Stimulated activated naive CD8-positive, alpha-beta T cell treated with anti-CD3 and anti-CD28 coated beads, Interleukin-15, Interleukin-2, amounts not matched to agents 100 U/mL and 50 U/mL, for 24 hours (primary cell): Measurements from ENCODE around the gene LGALS3.

ENCODE experiments used
- ATAC-seq: fragments of 150-1000 bp; cut with Tn5 transposase; one replicate; pipeline ENCODE4 v1.10.0; 2021
- DNase-seq: peaks from one replicate; pipeline ENCODE4 v3.0.0; 2021

LGALS3 gene

GRCh38 chr14:55131370-55132137 lies 2.5 kb downstream of the LGALS3 start:
- no peak for DNase-seq
- no peak for ATAC-seq

GRCh38 chr14:55133416-55133815 lies 4.4 kb downstream of the LGALS3 start:
- ATAC-seq = no peak
- DNase-seq = no peak

- DNase-seq = no peak
- ATAC-seq = no peak
Measured at GRCh38 chr14:55136241-55136640, 7.2 kb downstream of the LGALS3 start.

GRCh38 chr14:55136885-55137786 lies 8.1 kb downstream of the LGALS3 start:
- ATAC-seq = no peak

GRCh38 chr14:55138091-55138490 lies 9.0 kb downstream of the LGALS3 start:
- no peak for ATAC-seq
- DNase-seq = no peak

More at GRCh38 chr14:55136885-55137786, 8.1 kb downstream of the LGALS3 start:
- DNase-seq = no peak

- ATAC-seq (no peak), DNase-seq (no peak)
Measured at GRCh38 chr14:55139141-55139540, 10.1 kb downstream of the LGALS3 start.

- no peak for ATAC-seq
- DNase-seq = no peak
Measured at GRCh38 chr14:55139696-55140509, 10.9 kb downstream of the LGALS3 start.

- no peak for DNase-seq
Measured at GRCh38 chr14:55141825-55142224, 12.8 kb downstream of the LGALS3 start.

GRCh38 chr14:55142466-55142865 lies 13.4 kb downstream of the LGALS3 start:
- ATAC-seq (no peak), DNase-seq (no peak)

More at GRCh38 chr14:55141825-55142224, 12.8 kb downstream of the LGALS3 start:
- ATAC-seq = no peak

GRCh38 chr14:55146425-55146824 lies 17.4 kb downstream of the LGALS3 start:
- ATAC-seq (no peak), DNase-seq (no peak)

- ATAC-seq (no peak), DNase-seq (no peak)
Measured at GRCh38 chr14:55151601-55152000, 22.5 kb downstream of the LGALS3 start.

- DNase-seq = no peak
- ATAC-seq = no peak
Measured at GRCh38 chr14:55152052-55152753, 23.2 kb downstream of the LGALS3 start.

- ATAC-seq = no peak
- DNase-seq = no peak
Measured at GRCh38 chr14:55153951-55154350, 24.9 kb downstream of the LGALS3 start.

- peak; percentile 9 for ATAC-seq
- DNase-seq = no peak
Measured at GRCh38 chr14:55157080-55157479, 28.0 kb downstream of the LGALS3 start.

GRCh38 chr14:55158412-55158811 lies 29.4 kb downstream of the LGALS3 start:
- ATAC-seq (no peak), DNase-seq (no peak)

GRCh38 chr14:55160989-55161388 lies 31.9 kb downstream of the LGALS3 start:
- DNase-seq (no peak), ATAC-seq (no peak)

GRCh38 chr14:55170526-55170925 lies 41.5 kb downstream of the LGALS3 start:
- no peak for DNase-seq
- no peak for ATAC-seq

GRCh38 chr14:55180006-55180405 lies 51.0 kb downstream of the LGALS3 start:
- ATAC-seq (no peak), DNase-seq (no peak)

- ATAC-seq = no peak
- no peak for DNase-seq
Measured at GRCh38 chr14:55180434-55180833, 51.4 kb downstream of the LGALS3 start.

GRCh38 chr14:55188686-55189295 lies 59.7 kb downstream of the LGALS3 start:
- ATAC-seq (no peak), DNase-seq (no peak)

- ATAC-seq (no peak), DNase-seq (no peak)
Measured at GRCh38 chr14:55190906-55191202, 61.8 kb downstream of the LGALS3 start.
